Endothelial cell of umbilical vein (primary cell): Measurements from ENCODE around the gene MAFF. TPM values are rescaled to one million over a fixed set of nuclear protein-coding genes. Genes with fewer than 3 reads are reported as not detected.

Experiments used
- BruUV-seq: library from RNA; stranded (reverse); fragments of 400-500 nt; replicated peaks from 2 replicates; lab custom pipeline; 2021; lab: Mats Ljungman, UMichigan
- CTCF ChIA-PET: fragments of 300-600, 350-600 bp; sonication (Branson Sonifier 250); formaldehyde crosslinking; loops from one replicate; lab custom pipeline; 2021; ENCODE audit warnings: antibody characterized with exemption, inconsistent platforms; lab: Charles Lee
- POLR2A ChIA-PET: fragments of 300-600, 350-600 bp; sonication (Branson Sonifier 250); formaldehyde crosslinking; loops from one replicate; lab custom pipeline; 2021; ENCODE audit warnings: antibody characterized with exemption, inconsistent platforms; lab: Charles Lee
- DNase-seq: peaks from one replicate; pipeline ENCODE4 v3.0.0-alpha.2; 2011; ENCODE audit warnings: low read depth, low spot score
- FAIRE-seq: peaks from 2 replicates; lab custom pipeline; 2011; peaks lifted over from hg19 to GRCh38; lab: Jason Lieb, UNC
- H2AFZ ChIP-seq: 2 replicates; pipeline ENCODE4 v1.6.0; 2012; ENCODE audit warnings: low read depth, low read length, control low read depth, inconsistent platforms
- H3K27ac ChIP-seq: 2 replicates; pipeline ENCODE4 v1.5.1; 2011; ENCODE audit warnings: low read depth, mild to moderate bottlenecking, control low read depth, low read length, moderate library complexity; ENCODE audit not compliant: insufficient read depth
- H3K27me3 ChIP-seq, 2 experiments: 2 replicates each; pipeline versions ENCODE4 v1.6.0 to v1.6.1; 2011; ENCODE audit warnings: low read length in 2 of 2, mixed read lengths in 1 of 2; ENCODE audit not compliant: control insufficient read depth in 2 of 2, insufficient read depth in 2 of 2
- H3K36me3 ChIP-seq, 2 experiments: 2 replicates in 1 of 2; 3 replicates in 1 of 2; pipeline ENCODE4 v1.5.1; 2011; ENCODE audit warnings: low read length in 2 of 2, mild to moderate bottlenecking in 1 of 2, moderate library complexity in 1 of 2; ENCODE audit not compliant: control insufficient read depth in 2 of 2, insufficient read depth in 2 of 2; ENCODE audit errors: extremely low read depth in 1 of 2
- H3K4me1 ChIP-seq: 3 replicates; pipeline ENCODE4 v1.5.1; 2011; ENCODE audit warnings: mild to moderate bottlenecking, low read length; ENCODE audit not compliant: control insufficient read depth, insufficient read depth; ENCODE audit errors: extremely low read depth
- H3K4me2 ChIP-seq: 2 replicates; pipeline ENCODE4 v1.6.1; 2011; ENCODE audit warnings: low read length, control low read depth, mixed read lengths; ENCODE audit not compliant: insufficient read depth
- H3K4me3 ChIP-seq, 3 experiments: fragments of 200-600 bp in 1 of 3; sonication (generic), shearing (Covaris generic) in 1 of 3; replicated peaks in 1 of 3; 2 replicates each; pipeline ENCODE4 v1.5.1; 2011 to 2016; ENCODE audit warnings: control low read depth in 3 of 3, low read length in 3 of 3, mild to moderate bottlenecking in 2 of 3, inconsistent platforms in 1 of 3, low read depth in 1 of 3, moderate library complexity in 1 of 3; ENCODE audit not compliant: insufficient read depth in 1 of 3
- H3K79me2 ChIP-seq: 2 replicates; pipeline ENCODE4 v1.6.0; 2012; ENCODE audit warnings: low read length, inconsistent platforms; ENCODE audit not compliant: control insufficient read depth, insufficient read depth
- H3K9ac ChIP-seq: replicated peaks from 2 replicates; pipeline ENCODE3; 2011; ENCODE audit warnings: low read length, control low read depth; ENCODE audit not compliant: insufficient read depth; ENCODE audit errors: extremely low read depth
- H3K9me1 ChIP-seq: replicated peaks from 3 replicates; pipeline ENCODE4 v1.6.0; 2011; ENCODE audit warnings: mild to moderate bottlenecking, low read length; ENCODE audit not compliant: control insufficient read depth, insufficient read depth; ENCODE audit errors: extremely low read depth
- H3K9me3 ChIP-seq: replicated peaks from 2 replicates; pipeline ENCODE4 v1.5.1; 2012; ENCODE audit warnings: low read length, inconsistent platforms; ENCODE audit not compliant: control insufficient read depth, insufficient read depth
- H4K20me1 ChIP-seq: replicated peaks from 2 replicates; pipeline ENCODE3; 2011; ENCODE audit warnings: mild to moderate bottlenecking, low read length; ENCODE audit not compliant: control insufficient read depth, insufficient read depth; ENCODE audit errors: extremely low read depth
- EZH2 ChIP-seq: IDR thresholded peaks from 2 replicates; pipeline ENCODE4 v1.6.1; 2012; ENCODE audit warnings: borderline replicate concordance, low read depth, mild to moderate bottlenecking, moderate library complexity, low read length, inconsistent platforms; ENCODE audit not compliant: severe bottlenecking
- FOS ChIP-seq: IDR thresholded peaks from 2 replicates; pipeline ENCODE4 v1.6.1; 2011; ENCODE audit warnings: mild to moderate bottlenecking, low read length, moderate library complexity, borderline replicate concordance; ENCODE audit not compliant: insufficient read depth
- GATA2 ChIP-seq: IDR thresholded peaks from 2 replicates; pipeline ENCODE4 v1.7.0; 2011; ENCODE audit warnings: low read depth, mild to moderate bottlenecking, moderate library complexity, mixed read lengths, low read length; ENCODE audit not compliant: insufficient read length, insufficient read depth
- JUN ChIP-seq: IDR thresholded peaks from 2 replicates; pipeline ENCODE4 v1.6.1; 2011; ENCODE audit warnings: borderline replicate concordance, low read depth; ENCODE audit not compliant: insufficient read length, insufficient read depth
- MYC ChIP-seq: IDR thresholded peaks from one replicate; pipeline ENCODE4 v1.6.1; 2011; ENCODE audit warnings: mild to moderate bottlenecking, low read depth, low read length
- POLR2A ChIP-seq: IDR thresholded peaks from 2 replicates; pipeline ENCODE4 v1.6.1; 2012; ENCODE audit warnings: low read depth, mild to moderate bottlenecking, control low read depth, low read length
- POLR2AphosphoS5 ChIP-seq: IDR thresholded peaks from 2 replicates; pipeline ENCODE4 v1.6.1; 2012; ENCODE audit warnings: low read depth, mild to moderate bottlenecking, control low read depth, low read length, moderate library complexity; ENCODE audit not compliant: insufficient read depth
- dilution Hi-C: fragments of 300-500 bp; cut with MboI; formaldehyde crosslinking; loops from one replicate; pipeline ENCODE4 v1.15.0; 2019; ENCODE audit warnings: low sequenced_read_pairs; ENCODE audit not compliant: extremely low pct_ligation_motif_present
- intact Hi-C: fragments of 100-400 bp; cut with micrococcal nuclease; formaldehyde crosslinking; loops from one replicate; pipeline ENCODE4 v1.10.0; 2022
- polyA plus RNA-seq, 4 experiments: library from polyadenylated mRNA; depleted of rRNA in 3 of 4; stranded (reverse) in 3 of 4; unstranded in 1 of 4; fragments of >200 nt; gene quantifications; 2 replicates each; pipeline versions ENCODE4 v1.2.1 to v1.2.3, GENCODE V29; 2011 to 2012; ENCODE audit warnings: missing spikeins in 1 of 4
- total RNA-seq: library from RNA; stranded (reverse); gene quantifications from 2 replicates; pipeline ENCODE4 v1.2.3, GENCODE V29; 2021
- TF ChIP-seq, protein P1 (sequence below): IDR thresholded peaks from 2 replicates; pipeline ENCODE4 v1.6.1; 2011; ENCODE audit not compliant: insufficient read depth, insufficient read length
- TF ChIP-seq, protein P2 (sequence below), 2 donors: IDR thresholded peaks; 1 replicate in 1 of 2; 2 replicates in 1 of 2; pipeline ENCODE4 v1.5.1; 2011; ENCODE audit warnings: low read length in 2 of 2, mild to moderate bottlenecking in 2 of 2, moderate library complexity in 2 of 2, control low read depth in 1 of 2, inconsistent platforms in 1 of 2, low read depth in 1 of 2; ENCODE audit not compliant: insufficient read depth in 1 of 2; ENCODE audit errors: extremely low read depth in 1 of 2

MAFF gene
- total and polyA plus RNA-seq, 2 donors (not counting 3 experiments of a cell fraction or from before 2014, with no cell fraction given), result 29.0 to 61.2 TPM

DNA sequence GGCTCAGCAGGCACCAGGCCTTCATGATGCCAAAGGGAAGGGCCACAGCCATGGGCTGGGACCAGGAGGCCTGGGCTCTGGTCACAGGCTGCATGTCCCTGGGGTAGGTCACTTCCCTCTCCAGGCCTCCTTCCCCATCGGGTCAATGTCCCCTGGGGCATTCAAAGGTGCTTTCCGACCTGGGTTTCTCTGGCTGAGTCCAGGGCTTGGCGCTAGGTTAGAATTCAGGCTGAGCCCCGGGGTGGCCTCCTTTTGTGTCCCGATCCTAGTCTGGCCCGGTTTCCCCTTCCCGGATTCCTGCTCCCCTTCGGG, 12.2 kb downstream of the MAFF start:
- Histone ChIP-seq H4K20me1 (no peaks in the 10 kb centered on the region), H3K36me3 (peaks cover 10 to 23% of the 10 kb centered on the region in 2 experiments), H2AFZ (no peak overlapping the region), H3K27ac (no peak overlapping the region), H3K9me3 (no peaks in the 10 kb centered on the region), H3K4me3 (no peak overlapping the region), H3K79me2 (peaks cover 51% of the 10 kb centered on the region), H3K4me2 (no peak overlapping the region), H3K4me1 (peaks cover 22% of the 10 kb centered on the region), H3K9ac (no peak overlapping the region), H3K9me1 (no peaks in the 10 kb centered on the region), H3K27me3 (no peaks in the 10 kb centered on the region)
- DNase-seq (no peak), FAIRE-seq (no peak)
- intact Hi-C loops (loop anchor here (2.0 kb wide), 1 partner anchor 99 kb away; no protein-coding TSS in a partner anchor), dilution Hi-C loops (no loop called here)
- TF ChIP-seq POLR2A, result no peak
- TF ChIP-seq EZH2, result no peak
- no peak for TF ChIP-seq GATA2
- TF ChIP-seq, protein P1, sequence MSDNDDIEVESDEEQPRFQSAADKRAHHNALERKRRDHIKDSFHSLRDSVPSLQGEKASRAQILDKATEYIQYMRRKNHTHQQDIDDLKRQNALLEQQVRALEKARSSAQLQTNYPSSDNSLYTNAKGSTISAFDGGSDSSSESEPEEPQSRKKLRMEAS, result no peak
- TF ChIP-seq, protein P2, sequence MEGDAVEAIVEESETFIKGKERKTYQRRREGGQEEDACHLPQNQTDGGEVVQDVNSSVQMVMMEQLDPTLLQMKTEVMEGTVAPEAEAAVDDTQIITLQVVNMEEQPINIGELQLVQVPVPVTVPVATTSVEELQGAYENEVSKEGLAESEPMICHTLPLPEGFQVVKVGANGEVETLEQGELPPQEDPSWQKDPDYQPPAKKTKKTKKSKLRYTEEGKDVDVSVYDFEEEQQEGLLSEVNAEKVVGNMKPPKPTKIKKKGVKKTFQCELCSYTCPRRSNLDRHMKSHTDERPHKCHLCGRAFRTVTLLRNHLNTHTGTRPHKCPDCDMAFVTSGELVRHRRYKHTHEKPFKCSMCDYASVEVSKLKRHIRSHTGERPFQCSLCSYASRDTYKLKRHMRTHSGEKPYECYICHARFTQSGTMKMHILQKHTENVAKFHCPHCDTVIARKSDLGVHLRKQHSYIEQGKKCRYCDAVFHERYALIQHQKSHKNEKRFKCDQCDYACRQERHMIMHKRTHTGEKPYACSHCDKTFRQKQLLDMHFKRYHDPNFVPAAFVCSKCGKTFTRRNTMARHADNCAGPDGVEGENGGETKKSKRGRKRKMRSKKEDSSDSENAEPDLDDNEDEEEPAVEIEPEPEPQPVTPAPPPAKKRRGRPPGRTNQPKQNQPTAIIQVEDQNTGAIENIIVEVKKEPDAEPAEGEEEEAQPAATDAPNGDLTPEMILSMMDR (IDR thresholded peaks at IDR 0.05; ENCODE audit: extremely low read depth in 1 of 2, insufficient read depth in 1 of 2, low read depth in 1 of 2, low read length in 2 of 2), result no peak
- no peak for TF ChIP-seq POLR2AphosphoS5
- no peak for TF ChIP-seq FOS
- no peak for TF ChIP-seq MYC
- no peak for TF ChIP-seq JUN
- ChIA-PET POLR2A (no interaction called here), CTCF (interaction anchor here (1.0 to 1.5 kb wide), 5 partner anchors 12 to 162 kb away, joined by 3 to 11 read pairs (median 5); partner anchors contain the start of gene MAFF)
- BruUV-seq, result no TSS peak
